Heart right ventricle (tissue), 16 donors: ENCODE measurements around the gene ATP5MG. TPM values are rescaled to one million over a fixed set of nuclear protein-coding genes. Genes with fewer than 3 reads are reported as not detected.
"Not testable (repeated sequence)": the region's sequence is repeated elsewhere in the genome, so short reads cannot be mapped to it uniquely, and the experiment has no call there.

Source experiments
- ATAC-seq, 8 donors: fragments of 200-7000 bp; cut with Tn5 transposase; one replicate each; pipeline ENCODE4 v1.9.1; 2020; ENCODE audit warnings: mild to moderate bottlenecking in 8 of 8, moderate library complexity in 8 of 8, moderate number of reproducible peaks in 1 of 8
- DNase-seq, 2 donors: peaks; one replicate each; pipeline ENCODE4 v3.0.0-alpha.2; 2020
- H3K27ac ChIP-seq, 10 donors: fragments of 200-600 bp; sonication (generic) in 2 of 10; one replicate each; pipeline versions ENCODE4 v1.5.0 to v1.8.0; 2020 to 2022; ENCODE audit warnings: mild to moderate bottlenecking in 3 of 10
- H3K27me3 ChIP-seq, 7 donors: fragments of 200-600 bp; one replicate each; pipeline ENCODE4 v1.8.0; 2021 to 2022; ENCODE audit warnings: mild to moderate bottlenecking in 2 of 7
- H3K36me3 ChIP-seq, 9 donors: fragments of 200-600 bp; sonication (generic) in 1 of 9; one replicate each; pipeline versions ENCODE4 v1.5.0 to v1.8.0; 2020 to 2022; ENCODE audit warnings: mild to moderate bottlenecking in 2 of 9
- H3K4me1 ChIP-seq, 9 donors: fragments of 200-600 bp; sonication (generic) in 1 of 9; one replicate each; pipeline versions ENCODE4 v1.5.0 to v1.8.0; 2020 to 2022; ENCODE audit warnings: mild to moderate bottlenecking in 4 of 9
- H3K4me3 ChIP-seq, 10 donors: fragments of 200-600 bp; sonication (generic) in 2 of 10; one replicate each; pipeline versions ENCODE4 v1.5.0 to v1.8.0; 2020 to 2022; ENCODE audit warnings: mild to moderate bottlenecking in 7 of 10, moderate library complexity in 2 of 10
- H3K9me3 ChIP-seq, 11 donors: fragments of 200-600 bp in 10 of 11; sonication (generic) in 2 of 11; one replicate each; pipeline versions ENCODE4 v1.5.0 to v1.8.0; 2013 to 2022; ENCODE audit warnings: mild to moderate bottlenecking in 2 of 11, control low read depth in 1 of 11, moderate library complexity in 1 of 11
- WGBS, 2 donors: extraction: QIAGEN DNeasy Blood & Tissue Kit; methylation state at CpG; one replicate each; pipeline ENCODE4 v1.1.7; 2013; ENCODE audit warnings: inconsistent platforms in 1 of 2; 5-methylcytosine and 5-hydroxymethylcytosine counted together
- intact Hi-C, 10 donors: fragments of 100-400 bp; cut with DNase I; formaldehyde crosslinking; loops; one replicate each; pipeline versions ENCODE4 v1.11.1 to v1.14.2; 2022
- polyA plus RNA-seq, 2 donors: library from polyadenylated mRNA; stranded (reverse); fragments of 200-250 nt; gene quantifications; one replicate each; pipeline ENCODE4 v1.2.3, GENCODE V29; 2013
- total RNA-seq, 10 donors: library from RNA; stranded (reverse); fragmentation: NEBNext Ultra II Directional in 3 of 10; extraction: Animal tissue kit (Norgen Biotek cat#: 25700) in 3 of 10; gene quantifications; one replicate each; pipeline versions ENCODE4 v1.2.1 to v1.2.4, GENCODE V29; 2021 to 2023
- TF ChIP-seq, protein P1 (sequence below), 9 donors: fragments of 200-600 bp; sonication (generic) in 2 of 9; IDR thresholded peaks; one replicate each; pipeline versions ENCODE4 v1.5.0 to v1.8.0; 2021 to 2022; ENCODE audit warnings: antibody characterized with exemption in 9 of 9, mild to moderate bottlenecking in 5 of 9, moderate library complexity in 1 of 9
- donor health status: Arrhythmogenic right ventricular cardiomyopathy.
- donor health status: ischemic (EF 13 %, LVEDD 7.1; RV severe dilation, severe dysfunction).
- donor health status: healthy with polysubstance abuse.
- donor health status: DM: no; HTN: yes; CAD: no.
- donor health status: DM: no; HTN: no; CAD: no.
- donor health status: ischemic (EF 25% LVEDD 6.9; RV normal size, moderate dysfunction).
- donor health status: ischemic (EF 25% LVEDD 5.7; RV mildly dilated, moderate dysfunction).
- donor health status: healthy.
- donor health status: DM: yes; HTN: yes; CAD: no.
- donor health status: Ischemic cardiomyopathy.
- donor health status: ischemic (EF 35%, LVEDD 5.7; RV mildly dilated, moderate dysfunction).
- donor health status: nonischemic (EF 11% LVEDD 7.7; RV severe dilation, severe dysfunction).
- donor health status: DM: yes; HTN: yes; CAD: no.
- donor health status: PGD.
- donor health status: ischemic (EF 29% LVEDD 5.4; RV normal size, mild dysfunction).
- donor health status: nonischemic (EF 23%, LVEDD 6.1; RV moderate dilation, normal function).

The ATP5MG gene
- total and polyA plus RNA-seq, 12 donors = 365 to 800 (median 688) TPM

DNA sequence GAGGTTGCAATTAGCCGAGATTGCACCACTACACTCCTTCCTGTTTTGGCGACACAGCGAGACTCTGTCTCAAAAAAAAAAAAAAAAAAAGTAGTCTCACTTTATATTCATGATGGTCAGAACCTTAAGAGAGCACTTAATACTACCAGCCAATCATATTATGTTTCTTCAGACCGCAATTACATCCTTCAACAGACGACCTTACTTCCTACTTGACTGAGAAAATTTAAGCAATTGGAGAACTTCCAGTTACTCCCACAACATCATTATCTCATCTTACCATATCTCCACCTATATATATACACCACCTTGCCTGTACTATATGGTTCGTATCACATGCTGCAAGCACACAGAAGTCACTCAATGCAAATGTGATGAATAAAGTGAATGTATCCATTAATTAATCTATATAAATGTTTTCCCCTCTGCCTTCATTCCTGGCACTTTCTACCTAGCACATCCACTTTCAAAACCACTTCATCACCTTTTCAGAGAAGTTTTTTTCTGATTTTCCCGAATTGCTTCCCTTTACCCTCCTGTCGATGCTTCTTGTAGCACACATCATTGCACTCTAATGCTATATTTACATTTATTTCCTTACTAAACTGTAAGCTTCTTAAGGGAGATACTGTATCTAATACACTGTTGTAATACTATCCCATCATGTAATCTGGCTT lies 13.8 kb downstream of the ATP5MG start:
- intact Hi-C loops = no loop called here

DNA sequence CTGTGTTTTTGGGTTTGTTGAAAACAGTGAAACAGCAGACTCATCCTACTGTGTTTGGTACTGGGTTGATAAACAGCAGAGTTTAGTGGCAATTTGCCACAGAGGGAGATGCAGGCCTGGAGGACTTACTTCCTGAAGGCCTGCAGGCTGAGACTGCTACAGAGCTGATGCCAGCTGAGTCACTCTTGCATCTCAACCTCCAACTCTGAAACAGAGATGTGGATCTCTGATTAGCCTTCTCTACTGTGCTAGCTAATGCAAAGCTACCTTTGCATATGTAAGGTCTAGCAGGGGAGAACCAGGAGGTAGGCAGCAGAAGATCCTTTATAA lies 14.3 kb downstream of the ATP5MG start:
- Histone ChIP-seq H3K4me3 (no peak overlapping the region), H3K4me1 (peaks cover 0 to 17% (median 8%) of the 10 kb centered on the region in 9 donors), H3K36me3 (peaks cover 0 to 26% (median 0%) of the 10 kb centered on the region in 9 donors), H3K27ac (peak overlapping the region in 3 of 10 donors; percentile 14 to 26 (median 21)), H3K9me3 (no peaks in the 10 kb centered on the region), H3K27me3 (no peaks in the 10 kb centered on the region)
- ATAC-seq (peak in 6 of 8 donors; percentile 55 to 78 (median 64)), DNase-seq (peak in 1 of 2 donors; percentile 27)
- intact Hi-C loops = no loop called here
- TF ChIP-seq, protein P1, sequence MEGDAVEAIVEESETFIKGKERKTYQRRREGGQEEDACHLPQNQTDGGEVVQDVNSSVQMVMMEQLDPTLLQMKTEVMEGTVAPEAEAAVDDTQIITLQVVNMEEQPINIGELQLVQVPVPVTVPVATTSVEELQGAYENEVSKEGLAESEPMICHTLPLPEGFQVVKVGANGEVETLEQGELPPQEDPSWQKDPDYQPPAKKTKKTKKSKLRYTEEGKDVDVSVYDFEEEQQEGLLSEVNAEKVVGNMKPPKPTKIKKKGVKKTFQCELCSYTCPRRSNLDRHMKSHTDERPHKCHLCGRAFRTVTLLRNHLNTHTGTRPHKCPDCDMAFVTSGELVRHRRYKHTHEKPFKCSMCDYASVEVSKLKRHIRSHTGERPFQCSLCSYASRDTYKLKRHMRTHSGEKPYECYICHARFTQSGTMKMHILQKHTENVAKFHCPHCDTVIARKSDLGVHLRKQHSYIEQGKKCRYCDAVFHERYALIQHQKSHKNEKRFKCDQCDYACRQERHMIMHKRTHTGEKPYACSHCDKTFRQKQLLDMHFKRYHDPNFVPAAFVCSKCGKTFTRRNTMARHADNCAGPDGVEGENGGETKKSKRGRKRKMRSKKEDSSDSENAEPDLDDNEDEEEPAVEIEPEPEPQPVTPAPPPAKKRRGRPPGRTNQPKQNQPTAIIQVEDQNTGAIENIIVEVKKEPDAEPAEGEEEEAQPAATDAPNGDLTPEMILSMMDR (IDR thresholded peaks at IDR 0.05) = no peak

More for the DNA sequence above, 13.8 kb downstream of the ATP5MG start:
- ATAC-seq (no peak), DNase-seq (no peak)
- Histone ChIP-seq H3K36me3 (peaks cover 0 to 31% (median 0%) of the 10 kb centered on the region in 9 donors), H3K27me3 (no peaks in the 10 kb centered on the region), H3K4me1 (peaks cover 0 to 20% (median 10%) of the 10 kb centered on the region in 9 donors), H3K9me3 (no peaks in the 10 kb centered on the region), H3K27ac (peak overlapping the region in 3 of 10 donors; percentile 14 to 26 (median 21)), H3K4me3 (no peak overlapping the region)
- WGBS, 2 donors = 75 to 78% methylated on average over 8 of the region's 8 CpGs
- TF ChIP-seq, protein P1 (IDR thresholded peaks at IDR 0.05) = no peak

DNA sequence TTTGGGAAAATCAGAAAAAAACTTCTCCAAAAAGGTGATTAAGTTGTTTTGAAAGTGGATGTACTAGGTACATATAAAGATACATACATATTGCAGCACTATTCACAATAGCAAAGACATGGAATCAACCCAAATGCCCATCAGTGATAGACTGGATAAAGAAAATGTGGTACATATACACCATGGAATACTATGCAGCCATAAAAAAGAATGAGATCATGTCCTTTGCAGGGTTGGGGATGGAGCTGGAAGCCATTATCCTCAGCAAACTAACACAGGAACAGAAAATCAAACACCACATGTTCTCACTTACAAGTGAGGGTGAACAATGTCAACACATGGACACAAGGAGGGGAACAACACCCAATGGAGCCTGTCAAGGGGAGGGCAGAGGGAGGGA lies 15.5 kb downstream of the ATP5MG start:
- ATAC-seq, DNase-seq, H3K9me3 ChIP-seq, intact Hi-C loops, H3K4me3 ChIP-seq, H3K27me3 ChIP-seq: not testable (repeated sequence)
- Histone ChIP-seq H3K36me3 (peaks cover 0 to 22% (median 0%) of the 10 kb centered on the region in 9 donors), H3K4me1 (peaks cover 0 to 17% (median 8%) of the 10 kb centered on the region in 9 donors), H3K27ac (peak overlapping the region in 1 of 10 donors; percentile 12)

DNA sequence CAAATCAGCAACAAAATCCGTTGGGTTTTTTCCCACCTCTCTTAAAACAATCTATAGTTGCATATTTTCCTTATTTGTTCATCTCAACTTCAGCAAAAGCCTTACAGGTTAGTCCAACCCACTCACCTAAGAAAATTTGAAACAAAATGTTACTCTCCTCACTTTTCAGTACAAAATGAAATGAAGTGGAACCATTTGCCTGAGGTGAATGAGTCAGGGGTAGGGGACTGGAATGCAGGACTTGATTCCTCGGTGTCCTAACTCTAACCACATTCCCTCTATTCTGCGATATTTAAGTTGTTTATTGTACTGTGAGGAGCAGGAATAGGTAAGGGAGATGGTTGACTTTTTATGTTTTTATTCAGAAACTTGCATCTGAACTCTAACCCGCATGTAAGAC lies 16.4 kb downstream of the ATP5MG start:
- WGBS, 2 donors = 82 to 85% methylated on average over 4 of the region's 4 CpGs
- DNase-seq = no peak

More for the DNA sequence above, 16.4 kb downstream of the ATP5MG start:
- Histone ChIP-seq H3K36me3 (peaks cover 0 to 22% (median 0%) of the 10 kb centered on the region in 9 donors), H3K27me3 (no peaks in the 10 kb centered on the region), H3K4me3 (no peak overlapping the region), H3K9me3 (no peaks in the 10 kb centered on the region), H3K27ac (no peak overlapping the region), H3K4me1 (peaks cover 0 to 17% (median 8%) of the 10 kb centered on the region in 9 donors)
- TF ChIP-seq, protein P1 (IDR thresholded peaks at IDR 0.05) = no peak
- intact Hi-C loops = no loop called here
- ATAC-seq = no peak
